NB4 (cell line): ENCODE results near the gene LAMA3.

Experiments
- CTCF ChIP-seq: IDR thresholded peaks from one replicate; pipeline ENCODE4 v1.5.1; 2012; ENCODE audit warnings: low read depth, low read length
- POLR2A ChIP-seq: IDR thresholded peaks from 2 replicates; pipeline ENCODE4 v1.6.1; 2011; ENCODE audit warnings: mild to moderate bottlenecking; ENCODE audit not compliant: insufficient read length; ENCODE audit errors: extremely low read depth

- TF ChIP-seq CTCF (no peak), POLR2A (no peak)
Measured at GRCh38 chr18:23664674-23665073, 24.6 kb upstream of the LAMA3 start.
